Peyer's patch (tissue), 4 donors: ENCODE results near the gene LTBP1.

Source experiments
- POLR2A ChIP-seq, 2 donors: fragments of 450-650 bp; IDR thresholded peaks; one replicate each; pipeline ENCODE4 v1.5.1; 2017; ENCODE audit warnings: antibody characterized with exemption in 2 of 2, mild to moderate bottlenecking in 2 of 2, moderate library complexity in 2 of 2
- TF ChIP-seq, protein P1 (sequence below), 6 experiments: fragments of 450-650 bp in 4 of 6; fragments of 200-600 bp in 2 of 6; sonication (generic) in 1 of 6; IDR thresholded peaks; one replicate each; pipeline ENCODE4 v1.5.1; 2017 to 2019; ENCODE audit warnings: antibody characterized with exemption in 6 of 6, mild to moderate bottlenecking in 3 of 6, moderate library complexity in 1 of 6

DNA sequence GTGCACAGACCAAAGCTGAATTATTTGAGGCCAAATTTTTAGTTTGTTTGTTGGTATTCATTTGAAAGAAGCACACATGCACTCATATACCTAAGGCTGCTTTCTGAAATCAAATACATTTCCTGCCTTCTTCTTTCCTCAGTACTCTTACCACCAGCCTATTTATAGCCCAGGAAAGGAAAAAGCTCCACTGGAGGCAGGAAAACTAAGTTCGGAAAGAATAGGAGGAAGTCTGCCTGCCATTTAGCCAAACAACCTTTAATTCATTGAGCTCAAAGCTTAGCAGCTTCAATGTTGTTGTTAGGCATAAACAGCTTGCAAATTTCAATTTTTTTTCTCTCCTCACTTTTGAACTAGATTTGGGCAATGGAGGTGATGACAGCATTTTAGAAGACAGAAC lies 489.3 kb downstream of the LTBP1 start:
- TF ChIP-seq, protein P1, sequence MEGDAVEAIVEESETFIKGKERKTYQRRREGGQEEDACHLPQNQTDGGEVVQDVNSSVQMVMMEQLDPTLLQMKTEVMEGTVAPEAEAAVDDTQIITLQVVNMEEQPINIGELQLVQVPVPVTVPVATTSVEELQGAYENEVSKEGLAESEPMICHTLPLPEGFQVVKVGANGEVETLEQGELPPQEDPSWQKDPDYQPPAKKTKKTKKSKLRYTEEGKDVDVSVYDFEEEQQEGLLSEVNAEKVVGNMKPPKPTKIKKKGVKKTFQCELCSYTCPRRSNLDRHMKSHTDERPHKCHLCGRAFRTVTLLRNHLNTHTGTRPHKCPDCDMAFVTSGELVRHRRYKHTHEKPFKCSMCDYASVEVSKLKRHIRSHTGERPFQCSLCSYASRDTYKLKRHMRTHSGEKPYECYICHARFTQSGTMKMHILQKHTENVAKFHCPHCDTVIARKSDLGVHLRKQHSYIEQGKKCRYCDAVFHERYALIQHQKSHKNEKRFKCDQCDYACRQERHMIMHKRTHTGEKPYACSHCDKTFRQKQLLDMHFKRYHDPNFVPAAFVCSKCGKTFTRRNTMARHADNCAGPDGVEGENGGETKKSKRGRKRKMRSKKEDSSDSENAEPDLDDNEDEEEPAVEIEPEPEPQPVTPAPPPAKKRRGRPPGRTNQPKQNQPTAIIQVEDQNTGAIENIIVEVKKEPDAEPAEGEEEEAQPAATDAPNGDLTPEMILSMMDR (IDR thresholded peaks at IDR 0.05), result no peak
- TF ChIP-seq POLR2A (IDR thresholded peaks at IDR 0.05), result no peak
